GM23338 (cell line): ENCODE results near the gene CHGA. TPM values are rescaled to one million over a fixed set of nuclear protein-coding genes. Genes with fewer than 3 reads are reported as not detected.

Experiments
- ATAC-seq: fragments of 200-7000 bp; cut with Tn5 transposase; 3 replicates; pipeline ENCODE4 v1.9.1; 2020
- DNase-seq: peaks from one replicate; pipeline ENCODE4 v3.0.0-alpha.2; 2015; ENCODE audit warnings: low spot score
- H2AFZ ChIP-seq: fragments of 200-600 bp; sonication (generic); 2 replicates; pipeline ENCODE4 v1.8.0; 2016; ENCODE audit warnings: antibody characterized with exemption, mild to moderate bottlenecking, moderate library complexity
- H3F3A ChIP-seq: fragments of 200-600 bp; sonication (generic); replicated peaks from 2 replicates; pipeline ENCODE4 v1.8.0; 2017; ENCODE audit warnings: antibody characterized with exemption, mixed run types, low read depth
- H3K27ac ChIP-seq: fragments of 200-600 bp; sonication (generic); 2 replicates; pipeline ENCODE4 v1.6.1; 2016; ENCODE audit warnings: low read depth
- H3K27me3 ChIP-seq: fragments of 200-600 bp; sonication (generic); 2 replicates; pipeline ENCODE4 v1.8.0; 2016; ENCODE audit warnings: mild to moderate bottlenecking, mixed run types, moderate library complexity; ENCODE audit not compliant: insufficient read depth
- H3K36me3 ChIP-seq: fragments of 200-600 bp; sonication (generic); 2 replicates; pipeline ENCODE4 v1.8.0; 2016; ENCODE audit warnings: mild to moderate bottlenecking; ENCODE audit not compliant: insufficient read depth
- H3K4me1 ChIP-seq: fragments of 200-600 bp; sonication (generic); 2 replicates; pipeline ENCODE4 v1.8.0; 2016; ENCODE audit warnings: mild to moderate bottlenecking, moderate library complexity; ENCODE audit not compliant: insufficient read depth
- H3K4me2 ChIP-seq: fragments of 200-600 bp; sonication (generic); 2 replicates; pipeline ENCODE4 v1.7.1; 2017; ENCODE audit warnings: mixed run types
- H3K4me3 ChIP-seq: fragments of 200-600 bp; sonication (generic); 2 replicates; pipeline ENCODE4 v1.6.1; 2016; ENCODE audit warnings: mixed run types
- H3K79me2 ChIP-seq: fragments of 200-600 bp; sonication (generic); replicated peaks from 2 replicates; pipeline ENCODE4 v1.8.0; 2017; ENCODE audit warnings: mild to moderate bottlenecking; ENCODE audit not compliant: insufficient read depth
- H3K9me2 ChIP-seq: fragments of 200-600 bp; sonication (generic); 2 replicates; pipeline ENCODE4 v1.8.0; 2017; ENCODE audit not compliant: insufficient read depth
- H4K20me1 ChIP-seq: fragments of 200-600 bp; sonication (generic); replicated peaks from 2 replicates; pipeline ENCODE4 v1.8.0; 2017; ENCODE audit warnings: mild to moderate bottlenecking; ENCODE audit not compliant: insufficient read depth
- H3K27ac Mint-ChIP-seq: 2 replicates; pipeline ENCODE4 v1.8.0; 2020; ENCODE audit warnings: inconsistent platforms, mild to moderate bottlenecking, moderate library complexity, mixed read lengths
- H3K27me3 Mint-ChIP-seq: 3 replicates; pipeline ENCODE4 v1.8.0; 2022; ENCODE audit warnings: low read depth, mild to moderate bottlenecking, moderate library complexity, mixed read lengths, inconsistent platforms; ENCODE audit not compliant: insufficient read depth, poor library complexity
- H3K36me3 Mint-ChIP-seq: 3 replicates; pipeline ENCODE4 v1.8.0; 2021; ENCODE audit warnings: low read depth, mild to moderate bottlenecking, inconsistent platforms, moderate library complexity, mixed read lengths
- H3K4me1 Mint-ChIP-seq: 3 replicates; pipeline ENCODE4 v1.8.0; 2020; ENCODE audit warnings: mild to moderate bottlenecking, inconsistent platforms, mixed read lengths
- H3K4me3 Mint-ChIP-seq: 3 replicates; pipeline ENCODE4 v1.8.0; 2021; ENCODE audit warnings: moderate library complexity, mild to moderate bottlenecking, inconsistent platforms, mixed read lengths
- H3K9me3 Mint-ChIP-seq: 3 replicates; pipeline ENCODE4 v1.8.0; 2020; ENCODE audit warnings: moderate library complexity, mild to moderate bottlenecking, inconsistent platforms, mixed read lengths
- CREB1 ChIP-seq: fragments of 250-450 bp; sonication (Bioruptor Pico); IDR thresholded peaks from 2 replicates; pipeline ENCODE4 v1.5.0; 2020; ENCODE audit warnings: low read depth, mild to moderate bottlenecking, moderate library complexity
- CTCF ChIP-seq, 2 experiments: fragments of 200-600 bp in 1 of 2; sonication (generic) in 1 of 2; conservative IDR thresholded peaks; 2 replicates each; pipeline versions ENCODE4 v1.5.1 to v1.6.1; 2016 to 2017; ENCODE audit warnings: antibody characterized with exemption in 2 of 2, low read depth in 2 of 2, mild to moderate bottlenecking in 2 of 2, moderate library complexity in 1 of 2
- EZH2phosphoT487 ChIP-seq: fragments of 200-600 bp; sonication (generic); IDR thresholded peaks from one replicate; pipeline ENCODE4 v1.8.1; 2018; ENCODE audit warnings: antibody characterized with exemption; ENCODE audit not compliant: unreplicated experiment
- JUNB ChIP-seq: IDR thresholded peaks from one replicate; pipeline ENCODE4 v1.6.1; 2016; ENCODE audit warnings: antibody characterized with exemption; ENCODE audit not compliant: unreplicated experiment
- NANOG ChIP-seq: IDR thresholded peaks from 2 replicates; pipeline ENCODE4 v1.6.1; 2016; ENCODE audit warnings: antibody characterized with exemption, borderline replicate concordance
- POLR2AphosphoS5 ChIP-seq: IDR thresholded peaks from 2 replicates; pipeline ENCODE4 v1.6.1; 2016; ENCODE audit warnings: antibody characterized with exemption, low read depth
- REST ChIP-seq: IDR thresholded peaks from one replicate; pipeline ENCODE4 v1.6.1; 2018; ENCODE audit warnings: antibody characterized with exemption; ENCODE audit not compliant: unreplicated experiment
- STAT1 ChIP-seq: IDR thresholded peaks from one replicate; pipeline ENCODE4 v1.6.1; 2016; ENCODE audit warnings: antibody characterized with exemption; ENCODE audit not compliant: unreplicated experiment
- polyA plus RNA-seq: library from polyadenylated mRNA; unstranded; fragments of >200 nt; fragmentation: Nextera tagmentation; extraction: Ambion mirVana; gene quantifications from 2 replicates; pipeline ENCODE4 v1.2.1, GENCODE V29; 2016
- total RNA-seq: library from RNA; depleted of rRNA; stranded (reverse); fragments of >200 nt; shearing (Covaris generic); gene quantifications from 2 replicates; pipeline ENCODE4 v1.2.3, GENCODE V29; 2014

The CHGA gene
- total and polyA plus RNA-seq, 2 experiments from 2014 or later = 13.9 to 19.6 TPM

GRCh38 chr14:92933481-92933880 lies 10.5 kb downstream of the CHGA start:
- H3K27me3 Mint-ChIP-seq = peaks cover 3% of the 10 kb centered on the region
- H3K4me1 Mint-ChIP-seq = peaks cover 4% of the 10 kb centered on the region; the same call in 1 of the 3 replicates
- no peak overlapping the region for H3K27ac Mint-ChIP-seq

GRCh38 chr14:92934196-92935085 lies 11.5 kb downstream of the CHGA start:
- Histone ChIP-seq H3F3A (no peaks in the 10 kb centered on the region), H3K27ac (no peak overlapping the region), H3K4me1 (no peaks in the 10 kb centered on the region), H3K9me2 (no peaks in the 10 kb centered on the region), H4K20me1 (0 out of 2 replicates have a peak, but pooled peaks cover 4% of the 10 kb centered on the region), H3K4me3 (no peak overlapping the region), H3K79me2 (no peaks in the 10 kb centered on the region), H3K36me3 (no peaks in the 10 kb centered on the region), H3K27me3 (no peaks in the 10 kb centered on the region), H2AFZ (no peak overlapping the region), H3K4me2 (no peak overlapping the region)
- DNase-seq = no peak
- H3K4me3 Mint-ChIP-seq = no peak overlapping the region; the same call in 2 of the 3 replicates
- H3K9me3 Mint-ChIP-seq = no peaks in the 10 kb centered on the region
- H3K27me3 Mint-ChIP-seq = peaks cover 3% of the 10 kb centered on the region
- no peak overlapping the region for H3K27ac Mint-ChIP-seq
- H3K36me3 Mint-ChIP-seq = peaks cover 17% of the 10 kb centered on the region
- H3K4me1 Mint-ChIP-seq = peaks cover 4% of the 10 kb centered on the region; the same call in 1 of the 3 replicates
- peak; percentile 18 for ATAC-seq
- TF ChIP-seq CREB1 (CRISPR knock-in tag) = no peak
- TF ChIP-seq NANOG = no peak
- TF ChIP-seq JUNB = no peak
- TF ChIP-seq EZH2phosphoT487 = no peak
- TF ChIP-seq REST = no peak
- no peak for TF ChIP-seq POLR2AphosphoS5

More at GRCh38 chr14:92933481-92933880, 10.5 kb downstream of the CHGA start:
- no peak overlapping the region for H3K4me3 ChIP-seq
- Mint-ChIP-seq H3K9me3 (no peaks in the 10 kb centered on the region), H3K36me3 (peaks cover 20% of the 10 kb centered on the region), H3K4me3 (no peak overlapping the region)
- H3F3A ChIP-seq = no peaks in the 10 kb centered on the region
- no peak overlapping the region for H2AFZ ChIP-seq
- H3K79me2 ChIP-seq = no peaks in the 10 kb centered on the region
- H4K20me1 ChIP-seq = 0 out of 2 replicates have a peak, but pooled peaks cover 4% of the 10 kb centered on the region
- H3K4me1 ChIP-seq = no peaks in the 10 kb centered on the region
- TF ChIP-seq STAT1 = no peak
- TF ChIP-seq JUNB = no peak
- peak in 1 of 2 experiments; percentile 25; a peak in 2 of 4 replicates for TF ChIP-seq CTCF (conservative IDR thresholded peaks at IDR 0.05; ENCODE audit: low read depth in 2 of 2)
- no peak for DNase-seq
- no peaks in the 10 kb centered on the region for H3K36me3 ChIP-seq
- H3K9me2 ChIP-seq = no peaks in the 10 kb centered on the region
- no peak overlapping the region for H3K4me2 ChIP-seq
- no peaks in the 10 kb centered on the region for H3K27me3 ChIP-seq
- no peak for ATAC-seq
- H3K27ac ChIP-seq = no peak overlapping the region
